NCI-H1436 (cell line): ENCODE results near the gene ALKBH3.
A peak's percentile ranks its signal among the peaks of the same experiment; 100 is the strongest.

ENCODE experiments used
- DNase-seq: peaks from one replicate; lab custom pipeline; 2025; lab: John Stamatoyannopoulos, UW

ALKBH3 gene

GRCh38 chr11:43962383-43963278 is 82.0 kb downstream of the ALKBH3 start:
- DNase-seq = no peak

DNA sequence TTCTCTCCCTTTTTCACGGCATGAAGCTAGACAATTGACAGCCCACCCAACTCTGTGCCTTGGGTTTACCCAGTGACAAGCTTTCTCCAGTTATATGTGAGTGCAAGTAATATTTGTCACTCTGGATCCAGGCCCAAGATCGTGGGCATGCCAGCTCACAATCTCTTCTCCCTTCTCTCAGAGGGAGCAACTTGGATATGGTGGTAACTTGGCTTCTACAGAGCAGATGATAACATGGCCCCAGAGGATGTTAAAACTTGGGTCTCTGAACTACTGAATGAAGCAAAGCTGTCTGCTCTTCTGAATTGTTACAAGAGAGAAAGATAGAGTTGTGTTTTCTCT is 82.6 kb downstream of the ALKBH3 start:
- DNase-seq = no peak

DNA sequence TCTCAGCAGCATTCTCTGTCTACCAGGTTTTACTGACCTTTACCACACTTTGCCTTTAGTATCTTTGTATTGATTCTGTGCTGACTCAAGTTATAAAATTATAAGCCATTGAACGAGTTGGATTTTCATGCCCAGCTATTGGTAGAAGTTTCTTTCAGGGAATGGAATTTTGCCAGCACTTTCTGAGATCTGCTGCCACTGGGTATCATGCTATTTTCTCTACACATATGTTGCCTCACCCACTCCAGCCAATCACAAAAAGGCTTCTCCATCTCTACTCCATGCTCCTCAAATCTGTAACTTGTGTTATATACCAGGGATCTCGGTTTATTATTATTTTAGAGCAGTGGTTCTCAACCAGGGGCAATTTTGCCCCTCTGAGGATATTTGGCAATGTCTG is 87.0 kb downstream of the ALKBH3 start:
- no peak for DNase-seq

DNA sequence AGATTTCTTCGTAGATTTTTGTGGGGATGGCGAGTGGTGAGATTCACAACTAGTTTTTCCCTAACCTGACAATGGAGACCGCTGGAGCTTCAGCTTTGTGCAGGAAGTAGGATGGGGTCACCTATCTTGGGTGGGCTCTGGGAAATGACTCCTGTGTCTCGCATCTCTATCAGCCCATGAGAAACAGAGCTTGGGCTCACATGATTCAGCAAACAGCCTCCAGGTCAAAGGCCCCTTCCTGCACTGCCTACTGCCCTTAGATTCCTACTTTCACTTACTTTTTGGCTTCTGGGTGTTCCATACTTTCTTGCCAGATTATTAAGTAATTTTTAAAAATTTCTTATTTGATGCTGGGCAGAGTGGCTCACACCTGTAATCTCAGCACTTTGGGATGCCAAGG is 88.1 kb downstream of the ALKBH3 start:
- no peak for DNase-seq

DNA sequence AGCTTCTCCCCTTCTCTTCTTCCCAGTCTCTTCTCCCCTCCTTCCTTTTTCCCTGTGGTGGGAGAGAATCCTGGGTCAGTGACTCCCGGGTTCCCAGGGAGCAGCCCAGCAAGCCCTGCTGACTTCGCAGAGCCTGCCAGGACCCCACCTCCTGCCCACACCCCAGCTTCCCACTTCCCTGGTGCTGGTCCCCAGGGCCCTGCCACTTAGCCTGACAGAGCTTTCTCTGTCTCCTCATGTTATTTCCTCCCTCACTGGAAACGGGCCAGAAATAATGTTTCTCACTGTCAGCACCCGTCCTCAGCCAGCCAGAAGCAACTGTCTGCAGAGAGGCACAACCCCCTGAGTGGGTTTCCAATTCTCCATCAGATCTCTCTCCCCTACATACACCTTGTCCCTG is 88.9 kb downstream of the ALKBH3 start:
- peak; percentile 68 for DNase-seq
